MM.1S (cell line): ENCODE results near the gene HOXD8.

Experiments
- DNase-seq: peaks from one replicate; pipeline ENCODE4 v3.0.0-alpha.2; 2015
- H2AFZ ChIP-seq: fragments of 300-600 bp; sonication (generic); 2 replicates; pipeline ENCODE4 v1.6.0; 2016; ENCODE audit warnings: antibody characterized with exemption, low read length
- H3F3A ChIP-seq: fragments of 300-600 bp; sonication (generic); 2 replicates; pipeline ENCODE4 v1.6.1; 2016; ENCODE audit warnings: mild to moderate bottlenecking, antibody characterized with exemption, low read length, moderate library complexity, mixed read lengths; ENCODE audit not compliant: insufficient read depth
- H3K27ac ChIP-seq: fragments of 300-600 bp; sonication (generic); 2 replicates; pipeline ENCODE4 v1.5.1; 2016; ENCODE audit warnings: mild to moderate bottlenecking, low read length
- H3K27me3 ChIP-seq: fragments of 300-600 bp; sonication (generic); replicated peaks from 2 replicates; pipeline ENCODE4 v1.6.0; 2016; ENCODE audit warnings: low read length; ENCODE audit not compliant: insufficient read depth
- H3K36me3 ChIP-seq: fragments of 300-600 bp; sonication (generic); replicated peaks from 2 replicates; pipeline ENCODE4 v1.6.1; 2016; ENCODE audit warnings: mild to moderate bottlenecking, low read length, mixed read lengths; ENCODE audit not compliant: insufficient read depth
- H3K4me1 ChIP-seq: fragments of 300-600 bp; sonication (generic); 2 replicates; pipeline ENCODE4 v1.6.1; 2016; ENCODE audit warnings: low read length, mixed read lengths
- H3K4me2 ChIP-seq: fragments of 300-600 bp; sonication (generic); 2 replicates; pipeline ENCODE4 v1.6.0; 2016; ENCODE audit warnings: low read depth, low read length
- H3K4me3 ChIP-seq: fragments of 300-600 bp; sonication (generic); 2 replicates; pipeline ENCODE4 v1.5.1; 2016; ENCODE audit warnings: low read length, mixed read lengths
- H3K79me2 ChIP-seq: fragments of 300-600 bp; sonication (generic); 2 replicates; pipeline ENCODE4 v1.6.1; 2016; ENCODE audit warnings: mixed run types, low read length, mixed read lengths
- H3K9ac ChIP-seq: fragments of 300-600 bp; sonication (generic); 2 replicates; pipeline ENCODE4 v1.6.1; 2016; ENCODE audit warnings: low read length, mixed read lengths
- H3K9me2 ChIP-seq: fragments of 300-600 bp; sonication (generic); replicated peaks from 2 replicates; pipeline ENCODE4 v1.6.1; 2016; ENCODE audit warnings: mild to moderate bottlenecking, low read length, mixed read lengths; ENCODE audit not compliant: insufficient read depth
- H3K9me3 ChIP-seq: fragments of 300-600 bp; sonication (generic); replicated peaks from 2 replicates; pipeline ENCODE4 v1.6.1; 2016; ENCODE audit warnings: mild to moderate bottlenecking, low read length, mixed read lengths; ENCODE audit not compliant: insufficient read depth
- H4K20me1 ChIP-seq: fragments of 300-600 bp; sonication (generic); 2 replicates; pipeline ENCODE4 v1.6.1; 2016; ENCODE audit warnings: mild to moderate bottlenecking, low read length, moderate library complexity, mixed read lengths; ENCODE audit not compliant: insufficient read depth
- CTCF ChIP-seq: fragments of 300-600 bp; sonication (generic); IDR thresholded peaks from 2 replicates; pipeline ENCODE4 v1.5.1; 2016; ENCODE audit warnings: antibody characterized with exemption, low read length, mixed read lengths
- EZH2 ChIP-seq: fragments of 300-600 bp; sonication (generic); optimal IDR thresholded peaks from 2 replicates; pipeline ENCODE3; 2017; ENCODE audit warnings: low read depth, mild to moderate bottlenecking, antibody characterized with exemption, low read length, mixed read lengths
- EZH2phosphoT487 ChIP-seq: fragments of 300-600 bp; sonication (generic); IDR thresholded peaks from 2 replicates; pipeline ENCODE4 v1.6.1; 2018; ENCODE audit warnings: antibody characterized with exemption, low read length

The HOXD8 gene

GRCh38 chr2:176093145-176093897 lies 36.2 kb upstream of the HOXD8 start:
- H3K4me3 ChIP-seq: no peak overlapping the region
- no peak for DNase-seq
- peaks cover 17% of the 10 kb centered on the region for H3F3A ChIP-seq
- H3K79me2 ChIP-seq: no peaks in the 10 kb centered on the region
- no peaks in the 10 kb centered on the region for H3K9me2 ChIP-seq
- no peak overlapping the region for H3K9ac ChIP-seq
- 0 out of 2 replicates have a peak, but pooled peaks cover 5% of the 10 kb centered on the region for H3K4me1 ChIP-seq
- H4K20me1 ChIP-seq: no peaks in the 10 kb centered on the region
- 0 out of 2 replicates have a peak, but pooled peaks cover 9% of the 10 kb centered on the region for H3K27me3 ChIP-seq
- no peak overlapping the region for H3K4me2 ChIP-seq
- H2AFZ ChIP-seq: no peak overlapping the region
- H3K9me3 ChIP-seq: no peaks in the 10 kb centered on the region
- TF ChIP-seq EZH2: no peak
- no peak for TF ChIP-seq CTCF
- TF ChIP-seq EZH2phosphoT487: no peak
- H3K27ac ChIP-seq: no peak overlapping the region
- H3K36me3 ChIP-seq: no peaks in the 10 kb centered on the region

- DNase-seq: no peak
- no peaks in the 10 kb centered on the region for H3K9me3 ChIP-seq
- no peaks in the 10 kb centered on the region for H3K9me2 ChIP-seq
- H3K27me3 ChIP-seq: peaks cover 5% of the 10 kb centered on the region; the same call in 1 of the 2 replicates
- peaks cover 17% of the 10 kb centered on the region for H3F3A ChIP-seq
- no peak overlapping the region for H3K4me2 ChIP-seq
- no peaks in the 10 kb centered on the region for H3K36me3 ChIP-seq
- TF ChIP-seq CTCF: no peak
- no peak for TF ChIP-seq EZH2
- no peaks in the 10 kb centered on the region for H3K79me2 ChIP-seq
- H3K27ac ChIP-seq: no peak overlapping the region
- no peak overlapping the region for H3K4me3 ChIP-seq
- no peak overlapping the region for H2AFZ ChIP-seq
- 0 out of 2 replicates have a peak, but pooled peaks cover 5% of the 10 kb centered on the region for H3K4me1 ChIP-seq
- no peaks in the 10 kb centered on the region for H4K20me1 ChIP-seq
- H3K9ac ChIP-seq: no peak overlapping the region
Measured at GRCh38 chr2:176093898-176094249, 35.6 kb upstream of the HOXD8 start.

- Histone ChIP-seq H3K79me2 (no peaks in the 10 kb centered on the region), H3K27me3 (peaks cover 5% of the 10 kb centered on the region; the same call in 1 of the 2 replicates), H2AFZ (no peak overlapping the region), H3K9me3 (no peaks in the 10 kb centered on the region), H3K27ac (no peak overlapping the region), H4K20me1 (no peaks in the 10 kb centered on the region), H3K9ac (no peak overlapping the region), H3K4me3 (no peak overlapping the region), H3K4me1 (0 out of 2 replicates have a peak, but pooled peaks cover 5% of the 10 kb centered on the region), H3K4me2 (no peak overlapping the region), H3F3A (peaks cover 17% of the 10 kb centered on the region), H3K9me2 (no peaks in the 10 kb centered on the region), H3K36me3 (no peaks in the 10 kb centered on the region)
- DNase-seq: no peak
- TF ChIP-seq EZH2phosphoT487 (no peak), EZH2 (no peak), CTCF (no peak)
Measured at GRCh38 chr2:176094349-176094748, 35.2 kb upstream of the HOXD8 start.
